Measurements from ENCODE around the gene GHR.

GHR gene

GRCh38 chr5:42648036-42648435 is 224.8 kb downstream of the GHR start:
- H2AFZ ChIP-seq (ENCODE audit: low read length) = no peak overlapping the region
- no peaks in the 10 kb centered on the region for H3K36me3 ChIP-seq (ENCODE audit: insufficient read depth, low read length)
- H3F3A ChIP-seq (ENCODE audit: low read depth) = no peaks in the 10 kb centered on the region
- no peak overlapping the region for H3K4me2 ChIP-seq (ENCODE audit: low read depth, low read length, poor library complexity, severe bottlenecking)
- no peak for TF ChIP-seq EZH2phosphoT487 (IDR thresholded peaks at IDR 0.05; ENCODE audit: borderline replicate concordance)
- TF ChIP-seq, protein P1, sequence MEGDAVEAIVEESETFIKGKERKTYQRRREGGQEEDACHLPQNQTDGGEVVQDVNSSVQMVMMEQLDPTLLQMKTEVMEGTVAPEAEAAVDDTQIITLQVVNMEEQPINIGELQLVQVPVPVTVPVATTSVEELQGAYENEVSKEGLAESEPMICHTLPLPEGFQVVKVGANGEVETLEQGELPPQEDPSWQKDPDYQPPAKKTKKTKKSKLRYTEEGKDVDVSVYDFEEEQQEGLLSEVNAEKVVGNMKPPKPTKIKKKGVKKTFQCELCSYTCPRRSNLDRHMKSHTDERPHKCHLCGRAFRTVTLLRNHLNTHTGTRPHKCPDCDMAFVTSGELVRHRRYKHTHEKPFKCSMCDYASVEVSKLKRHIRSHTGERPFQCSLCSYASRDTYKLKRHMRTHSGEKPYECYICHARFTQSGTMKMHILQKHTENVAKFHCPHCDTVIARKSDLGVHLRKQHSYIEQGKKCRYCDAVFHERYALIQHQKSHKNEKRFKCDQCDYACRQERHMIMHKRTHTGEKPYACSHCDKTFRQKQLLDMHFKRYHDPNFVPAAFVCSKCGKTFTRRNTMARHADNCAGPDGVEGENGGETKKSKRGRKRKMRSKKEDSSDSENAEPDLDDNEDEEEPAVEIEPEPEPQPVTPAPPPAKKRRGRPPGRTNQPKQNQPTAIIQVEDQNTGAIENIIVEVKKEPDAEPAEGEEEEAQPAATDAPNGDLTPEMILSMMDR (conservative IDR thresholded peaks at IDR 0.05; ENCODE audit: low read length) = no peak
- no peaks in the 10 kb centered on the region for H3K9me3 ChIP-seq (ENCODE audit: insufficient read depth, low read depth, low read length)
- H3K79me2 ChIP-seq (ENCODE audit: insufficient read depth, low read length) = no peaks in the 10 kb centered on the region
- H3K4me1 ChIP-seq (ENCODE audit: insufficient read depth, low read length, poor library complexity, severe bottlenecking) = peaks cover 4% of the 10 kb centered on the region
- no peak overlapping the region for H3K9ac ChIP-seq (ENCODE audit: low read depth, low read length, poor library complexity, severe bottlenecking)
- H3K9me2 ChIP-seq (replicated peaks; ENCODE audit: low read depth, low read length) = no peaks in the 10 kb centered on the region
- H3K27me3 ChIP-seq (ENCODE audit: insufficient read depth, low read length, poor library complexity, severe bottlenecking) = no peaks in the 10 kb centered on the region
- no peak overlapping the region for H3K4me3 ChIP-seq (ENCODE audit: low read length, poor library complexity, severe bottlenecking)
- H4K20me1 ChIP-seq (ENCODE audit: insufficient read depth, low read length, poor library complexity, severe bottlenecking) = no peaks in the 10 kb centered on the region

GRCh38 chr5:42648915-42649314 is 225.7 kb downstream of the GHR start:
- Histone ChIP-seq H4K20me1 (ENCODE audit: insufficient read depth, low read length, poor library complexity, severe bottlenecking) (no peaks in the 10 kb centered on the region), H3K79me2 (ENCODE audit: insufficient read depth, low read length) (no peaks in the 10 kb centered on the region), H3F3A (ENCODE audit: low read depth) (no peaks in the 10 kb centered on the region), H3K4me3 (ENCODE audit: low read length, poor library complexity, severe bottlenecking) (no peak overlapping the region), H3K9me3 (ENCODE audit: insufficient read depth, low read depth, low read length) (no peaks in the 10 kb centered on the region), H2AFZ (ENCODE audit: low read length) (no peak overlapping the region), H3K9ac (ENCODE audit: low read depth, low read length, poor library complexity, severe bottlenecking) (no peak overlapping the region), H3K36me3 (ENCODE audit: insufficient read depth, low read length) (no peaks in the 10 kb centered on the region), H3K4me2 (ENCODE audit: low read depth, low read length, poor library complexity, severe bottlenecking) (no peak overlapping the region), H3K4me1 (ENCODE audit: insufficient read depth, low read length, poor library complexity, severe bottlenecking) (peaks cover 4% of the 10 kb centered on the region), H3K27me3 (ENCODE audit: insufficient read depth, low read length, poor library complexity, severe bottlenecking) (no peaks in the 10 kb centered on the region), H3K9me2 (replicated peaks; ENCODE audit: low read depth, low read length) (no peaks in the 10 kb centered on the region)
- TF ChIP-seq, protein P1 (conservative IDR thresholded peaks at IDR 0.05; ENCODE audit: low read length) = no peak
- TF ChIP-seq EZH2phosphoT487 (IDR thresholded peaks at IDR 0.05; ENCODE audit: borderline replicate concordance) = no peak

DNA sequence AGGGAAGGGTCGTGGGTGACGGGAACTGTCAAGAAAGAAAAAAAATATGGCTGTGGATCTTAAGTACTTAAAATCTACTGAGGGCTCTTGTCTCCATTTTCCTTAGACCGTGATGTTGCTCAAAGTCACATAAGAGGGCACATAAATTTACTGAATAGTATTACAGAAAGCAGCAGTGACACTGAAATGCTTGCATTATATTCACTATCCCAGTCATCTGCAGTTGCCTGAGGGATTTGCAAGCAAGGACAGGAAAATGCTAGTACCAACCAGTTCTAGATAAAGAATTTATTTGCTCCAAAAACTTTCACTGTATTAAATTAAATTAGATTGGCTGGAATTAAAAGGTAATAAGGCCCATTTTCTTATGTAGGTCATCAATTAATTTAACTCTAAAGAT is 226.8 kb downstream of the GHR start:
- no peaks in the 10 kb centered on the region for H3F3A ChIP-seq (ENCODE audit: low read depth)
- no peaks in the 10 kb centered on the region for H3K9me2 ChIP-seq (replicated peaks; ENCODE audit: low read depth, low read length)
- no peaks in the 10 kb centered on the region for H3K36me3 ChIP-seq (ENCODE audit: insufficient read depth, low read length)
- no peaks in the 10 kb centered on the region for H3K9me3 ChIP-seq (ENCODE audit: insufficient read depth, low read depth, low read length)
- no peaks in the 10 kb centered on the region for H4K20me1 ChIP-seq (ENCODE audit: insufficient read depth, low read length, poor library complexity, severe bottlenecking)
- H3K4me3 ChIP-seq (ENCODE audit: low read length, poor library complexity, severe bottlenecking) = no peak overlapping the region
- no peak overlapping the region for H3K9ac ChIP-seq (ENCODE audit: low read depth, low read length, poor library complexity, severe bottlenecking)
- no peak overlapping the region for H3K4me2 ChIP-seq (ENCODE audit: low read depth, low read length, poor library complexity, severe bottlenecking)
- H3K4me1 ChIP-seq (ENCODE audit: insufficient read depth, low read length, poor library complexity, severe bottlenecking) = peaks cover 4% of the 10 kb centered on the region
- no peak overlapping the region for H2AFZ ChIP-seq (ENCODE audit: low read length)
- no peak for TF ChIP-seq EZH2phosphoT487 (IDR thresholded peaks at IDR 0.05; ENCODE audit: borderline replicate concordance)
- TF ChIP-seq, protein P1 (conservative IDR thresholded peaks at IDR 0.05; ENCODE audit: low read length) = no peak
- no peaks in the 10 kb centered on the region for H3K79me2 ChIP-seq (ENCODE audit: insufficient read depth, low read length)
- H3K27me3 ChIP-seq (ENCODE audit: insufficient read depth, low read length, poor library complexity, severe bottlenecking) = no peaks in the 10 kb centered on the region

Measured in Loucy (cell line).